HEK293T (cell line): Measurements from ENCODE around the gene TK2.

Experiments used
- CTCF ChIA-PET: fragments of 350-600 bp; formaldehyde crosslinking; extraction: SDS; loops from one replicate; lab custom pipeline; 2021; ENCODE audit warnings: antibody characterized with exemption, inconsistent platforms; lab: Yijun Ruan, JAX
- POLR2A ChIA-PET: fragments of 350-600 bp; formaldehyde crosslinking; extraction: SDS; loops from one replicate; lab custom pipeline; 2020; ENCODE audit warnings: antibody characterized with exemption, inconsistent platforms; lab: Yijun Ruan, JAX
- DNase-seq: peaks from one replicate; pipeline ENCODE4 v3.0.0; 2012; ENCODE audit warnings: mixed read lengths; ENCODE audit errors: extremely low spot score
- ARNT ChIP-seq: fragments of 450-650 bp; IDR thresholded peaks from 2 replicates; pipeline ENCODE4 v1.6.1; 2017; ENCODE audit warnings: mild to moderate bottlenecking
- BHLHE40 ChIP-seq: fragments of 450-650 bp; IDR thresholded peaks from 2 replicates; pipeline ENCODE4 v1.6.1; 2016; ENCODE audit warnings: mild to moderate bottlenecking, moderate library complexity, borderline replicate concordance
- CTBP1 ChIP-seq: fragments of 450-650 bp; IDR thresholded peaks from 2 replicates; pipeline ENCODE4 v1.6.1; 2016; ENCODE audit warnings: borderline replicate concordance
- ELF4 ChIP-seq: fragments of 450-650 bp; IDR thresholded peaks from 2 replicates; pipeline ENCODE4 v1.6.1; 2017; ENCODE audit warnings: antibody characterized with exemption
- FOXA1 ChIP-seq: fragments of 450-650 bp; IDR thresholded peaks from 2 replicates; pipeline ENCODE4 v1.6.1; 2016; ENCODE audit warnings: mild to moderate bottlenecking
- FOXK2 ChIP-seq: fragments of 450-650 bp; IDR thresholded peaks from 2 replicates; pipeline ENCODE4 v1.6.1; 2016; ENCODE audit warnings: mild to moderate bottlenecking
- FOXM1 ChIP-seq: fragments of 450-650 bp; IDR thresholded peaks from 2 replicates; pipeline ENCODE4 v1.6.1; 2017; ENCODE audit warnings: mild to moderate bottlenecking, borderline replicate concordance
- HDGF ChIP-seq: fragments of 450-650 bp; IDR thresholded peaks from 2 replicates; pipeline ENCODE4 v1.6.1; 2017; ENCODE audit warnings: antibody characterized with exemption, borderline replicate concordance
- L3MBTL2 ChIP-seq: fragments of 450-650 bp; conservative IDR thresholded peaks from 2 replicates; pipeline ENCODE4 v1.6.1; 2016; ENCODE audit warnings: mild to moderate bottlenecking
- LEF1 ChIP-seq: fragments of 450-650 bp; IDR thresholded peaks from 2 replicates; pipeline ENCODE4 v1.6.1; 2017; ENCODE audit warnings: mild to moderate bottlenecking, borderline replicate concordance
- NFRKB ChIP-seq: fragments of 450-650 bp; IDR thresholded peaks from 2 replicates; pipeline ENCODE4 v1.6.1; 2016; ENCODE audit warnings: mild to moderate bottlenecking, moderate library complexity
- SP1 ChIP-seq: fragments of 450-650 bp; IDR thresholded peaks from 2 replicates; pipeline ENCODE4 v1.6.1; 2017
- SUZ12 ChIP-seq: fragments of 450-650 bp; IDR thresholded peaks from 2 replicates; pipeline ENCODE4 v1.6.1; 2016; ENCODE audit warnings: mild to moderate bottlenecking
- TARDBP ChIP-seq: fragments of 450-650 bp; IDR thresholded peaks from 2 replicates; pipeline ENCODE4 v1.6.1; 2016
- ZNF384 ChIP-seq: fragments of 450-650 bp; IDR thresholded peaks from 2 replicates; pipeline ENCODE4 v1.6.1; 2016
- TF ChIP-seq, protein P1 (sequence below): fragments of 450-650 bp; IDR thresholded peaks from 2 replicates; pipeline ENCODE4 v1.6.1; 2016

Gene TK2

DNA sequence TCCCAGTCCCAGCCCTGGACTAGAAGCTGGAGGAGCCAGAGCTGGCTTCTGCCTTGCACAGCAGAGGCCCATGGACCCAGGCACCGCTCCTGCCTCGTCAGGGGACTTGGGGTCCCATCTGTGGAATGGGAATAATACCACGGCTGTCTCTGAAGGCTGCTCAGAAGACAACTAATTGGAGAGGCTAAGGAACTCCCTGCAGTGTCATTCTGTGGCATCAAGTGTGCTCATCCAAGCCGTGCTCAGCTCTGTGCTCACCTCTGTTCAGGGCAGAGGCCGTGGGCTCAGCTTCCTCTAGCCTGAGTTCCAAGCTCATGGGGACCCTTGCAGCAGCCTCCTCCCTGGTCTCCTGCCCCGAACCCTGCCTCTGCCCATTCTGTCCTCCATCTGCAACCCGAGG is 91.1 kb downstream of the TK2 start:
- ChIA-PET CTCF (no interaction called here), POLR2A (no interaction called here)
- DNase-seq = no peak
- no peak for TF ChIP-seq NFRKB

DNA sequence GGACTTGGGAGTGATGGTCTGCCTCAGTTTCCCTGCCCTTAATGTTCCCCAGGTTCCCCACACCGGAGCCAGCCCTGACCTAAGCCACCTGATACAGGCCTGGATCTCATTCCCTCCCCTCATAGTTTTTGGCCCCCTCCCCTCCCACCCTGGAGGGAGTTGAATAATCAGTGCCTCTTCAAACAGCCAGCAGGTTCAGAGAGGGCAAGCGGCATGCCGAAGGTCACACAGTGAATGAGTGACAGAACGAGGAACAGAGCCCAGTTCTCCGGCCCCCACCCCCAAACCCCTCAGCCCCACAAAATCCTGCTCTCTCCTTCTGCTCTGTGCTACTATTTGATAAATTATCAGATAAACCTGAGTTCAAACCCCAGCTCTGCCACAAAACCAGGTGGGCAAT is 91.6 kb downstream of the TK2 start:
- ChIA-PET CTCF (no interaction called here), POLR2A (no interaction called here)
- TF ChIP-seq ELF4 (no peak), NFRKB (no peak), ARNT (no peak), CTBP1 (no peak), LEF1 (no peak), FOXA1 (no peak), TARDBP (no peak), FOXK2 (no peak), BHLHE40 (no peak), L3MBTL2 (no peak), SUZ12 (no peak), HDGF (no peak), FOXM1 (no peak), ZNF384 (no peak), SP1 (no peak)
- TF ChIP-seq, protein P1, sequence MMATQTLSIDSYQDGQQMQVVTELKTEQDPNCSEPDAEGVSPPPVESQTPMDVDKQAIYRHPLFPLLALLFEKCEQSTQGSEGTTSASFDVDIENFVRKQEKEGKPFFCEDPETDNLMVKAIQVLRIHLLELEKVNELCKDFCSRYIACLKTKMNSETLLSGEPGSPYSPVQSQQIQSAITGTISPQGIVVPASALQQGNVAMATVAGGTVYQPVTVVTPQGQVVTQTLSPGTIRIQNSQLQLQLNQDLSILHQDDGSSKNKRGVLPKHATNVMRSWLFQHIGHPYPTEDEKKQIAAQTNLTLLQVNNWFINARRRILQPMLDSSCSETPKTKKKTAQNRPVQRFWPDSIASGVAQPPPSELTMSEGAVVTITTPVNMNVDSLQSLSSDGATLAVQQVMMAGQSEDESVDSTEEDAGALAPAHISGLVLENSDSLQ = no peak
- DNase-seq = no peak
